CMK (cell line): ENCODE measurements around the gene CHST11.

Experiments
- DNase-seq: peaks from one replicate; pipeline ENCODE4 v3.0.0-alpha.2; 2010; ENCODE audit warnings: low read depth

The CHST11 gene

DNA sequence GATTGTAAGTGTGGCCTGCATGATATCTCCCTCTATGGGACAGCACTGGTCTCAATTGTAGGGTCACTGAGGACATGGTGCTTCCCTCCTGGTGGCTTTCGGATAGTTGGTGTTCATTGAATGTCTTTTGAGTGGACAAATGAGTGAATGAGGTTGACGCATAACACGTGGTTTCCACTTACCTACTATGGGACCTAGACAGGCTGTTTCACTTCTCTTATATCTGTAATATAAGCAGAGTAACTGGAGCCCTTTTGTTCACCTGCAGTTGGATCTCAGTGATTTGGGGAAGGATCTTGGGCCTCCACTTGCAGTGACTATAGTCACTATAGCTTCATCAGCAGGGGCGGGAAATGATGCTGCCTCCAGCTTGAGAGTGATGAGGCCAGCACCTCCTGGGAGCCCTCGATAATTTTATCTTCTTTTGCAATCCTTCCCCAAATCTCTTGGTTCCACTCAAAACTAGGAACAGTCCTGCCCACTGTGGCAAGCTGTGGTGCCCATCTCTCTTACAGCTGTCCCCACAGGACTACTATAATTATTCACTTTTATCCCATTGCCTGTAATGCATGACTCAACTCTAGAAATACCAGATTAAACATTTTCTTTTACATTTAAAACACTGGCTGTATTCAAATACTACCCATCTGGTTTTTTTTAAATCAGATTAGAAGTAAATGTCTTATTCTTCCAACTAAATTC lies 242.9 kb downstream of the CHST11 start:
- DNase-seq, result no peak

DNA sequence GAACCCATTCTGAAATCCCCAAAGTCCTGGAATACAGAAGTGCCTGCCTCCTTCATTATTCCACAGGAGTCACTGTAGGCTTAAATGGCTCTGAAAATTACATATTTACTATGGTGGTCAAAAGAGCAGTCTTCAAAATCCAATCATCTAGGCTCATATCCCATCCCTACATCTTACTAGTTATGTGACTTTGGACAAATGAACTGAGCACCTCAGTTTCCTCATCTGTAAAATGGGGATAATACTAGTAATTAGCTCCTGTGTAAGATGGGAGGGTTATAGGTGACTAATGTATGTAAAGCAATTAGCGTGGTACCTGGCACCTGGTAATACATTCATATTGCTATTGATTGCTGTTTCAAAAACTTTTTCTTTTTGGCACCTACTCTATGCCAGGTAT lies 243.6 kb downstream of the CHST11 start:
- DNase-seq, result no peak

DNA sequence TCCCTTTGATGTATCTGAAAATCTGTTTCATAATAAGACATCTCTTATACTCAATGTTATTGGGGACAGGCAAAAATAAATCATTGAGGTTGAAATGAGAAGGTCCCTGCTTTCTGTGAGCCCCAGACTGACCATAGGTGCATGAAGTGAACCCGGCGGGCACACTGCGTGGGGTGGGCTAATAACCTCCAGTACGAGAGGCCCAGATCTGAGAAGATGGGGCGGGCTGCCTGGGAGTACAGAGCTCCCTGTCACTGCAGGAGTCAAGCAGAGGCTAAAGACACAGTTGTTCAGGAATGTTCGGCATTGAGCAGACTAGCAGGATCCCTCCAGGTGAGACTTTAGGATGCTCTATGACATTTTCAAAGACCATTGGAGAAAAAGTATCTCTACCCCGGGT lies 244.6 kb downstream of the CHST11 start:
- no peak for DNase-seq

DNA sequence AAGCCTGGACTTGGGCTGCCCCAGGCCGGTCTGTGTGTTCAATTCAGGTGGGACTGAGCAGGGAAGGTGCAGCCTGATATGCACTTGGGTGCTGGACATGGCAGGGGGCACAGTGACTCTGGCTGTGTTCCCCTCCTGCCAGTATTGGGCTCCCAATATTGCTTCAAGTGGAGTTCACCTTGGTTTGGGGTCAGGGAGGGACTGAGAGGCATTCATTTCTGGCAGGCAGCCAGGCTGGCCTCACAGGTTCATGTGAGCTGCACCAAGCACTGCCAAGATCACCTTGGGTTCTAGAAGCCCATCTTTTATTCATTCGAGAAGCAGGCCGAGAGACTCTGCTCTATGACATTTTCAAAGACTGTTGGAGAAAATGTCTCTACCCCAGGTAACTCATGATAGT lies 245.0 kb downstream of the CHST11 start:
- DNase-seq, result no peak

DNA sequence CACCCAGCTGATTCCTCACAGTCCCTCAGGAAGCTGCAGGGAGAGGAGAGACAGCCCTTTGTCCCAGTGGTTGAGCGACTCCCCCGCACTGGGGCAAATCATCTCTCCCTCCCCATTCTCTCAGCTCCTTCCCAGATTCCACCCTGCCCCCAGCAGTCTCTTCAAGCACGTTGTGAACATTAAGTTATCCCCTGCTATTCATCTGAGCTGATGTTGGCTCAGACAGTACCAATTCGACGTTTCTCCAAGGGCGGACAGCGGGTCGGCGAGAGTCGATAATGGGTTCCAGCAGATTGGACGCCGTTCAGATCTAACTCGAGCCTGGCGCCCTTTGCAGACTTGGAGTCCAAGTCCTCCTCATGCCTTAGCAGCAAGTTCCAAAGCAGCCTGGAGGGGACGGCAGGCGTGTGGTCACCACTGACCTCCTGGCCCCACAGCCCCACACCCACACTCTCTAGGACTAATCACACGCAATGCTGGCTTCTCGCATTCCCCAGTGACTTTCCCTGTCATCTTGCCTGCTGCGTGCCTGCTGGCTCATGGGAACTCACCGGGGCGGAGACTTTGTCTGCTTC lies 245.9 kb downstream of the CHST11 start:
- DNase-seq, result no peak

DNA sequence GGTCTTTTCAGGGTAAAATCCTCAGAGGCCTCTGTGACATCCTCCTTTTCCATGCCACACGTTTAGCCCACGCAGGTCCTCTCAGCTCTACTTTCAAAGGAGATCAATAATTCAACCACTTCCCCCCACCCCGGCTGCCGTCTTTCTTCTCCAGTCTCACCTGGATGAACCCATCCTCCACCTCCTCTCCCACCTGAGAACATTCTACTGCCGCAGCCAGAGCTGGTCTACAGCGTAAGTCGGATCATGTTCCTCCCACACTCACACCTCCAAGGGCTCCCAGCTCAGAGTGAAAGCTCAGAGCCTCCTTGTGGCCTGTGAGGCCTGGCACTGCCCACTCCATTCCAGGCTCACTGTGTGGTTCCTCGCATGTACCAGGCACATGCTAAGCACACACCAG lies 246.6 kb downstream of the CHST11 start:
- DNase-seq, result no peak

DNA sequence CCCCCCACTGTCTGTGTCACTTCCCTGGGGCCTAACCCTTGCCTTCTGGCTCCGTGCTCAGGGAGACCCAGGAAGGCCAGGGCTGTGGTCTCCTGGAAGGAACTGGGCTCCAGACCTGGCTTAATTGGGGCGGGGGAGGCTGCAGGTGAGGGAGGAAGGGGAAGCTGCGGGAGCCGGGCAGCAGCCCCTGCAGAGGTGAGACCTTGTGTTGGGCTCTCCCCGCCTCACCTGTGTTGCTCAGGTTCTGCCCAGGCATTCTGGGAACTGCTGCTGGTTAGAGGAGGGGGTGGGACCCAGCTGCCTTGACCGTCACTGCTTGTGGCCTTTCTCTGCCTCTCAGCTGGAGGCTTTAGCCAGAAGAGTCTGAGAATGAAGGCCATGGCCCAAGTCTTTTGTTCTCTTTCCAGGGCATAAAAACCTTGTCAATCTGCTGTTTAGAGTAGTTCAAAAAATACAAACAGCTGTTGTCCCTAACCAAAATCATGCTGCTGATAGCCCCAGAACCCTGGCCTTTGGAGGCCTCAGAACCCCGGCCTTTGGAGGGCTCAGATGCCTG lies 247.6 kb downstream of the CHST11 start:
- DNase-seq, result no peak

DNA sequence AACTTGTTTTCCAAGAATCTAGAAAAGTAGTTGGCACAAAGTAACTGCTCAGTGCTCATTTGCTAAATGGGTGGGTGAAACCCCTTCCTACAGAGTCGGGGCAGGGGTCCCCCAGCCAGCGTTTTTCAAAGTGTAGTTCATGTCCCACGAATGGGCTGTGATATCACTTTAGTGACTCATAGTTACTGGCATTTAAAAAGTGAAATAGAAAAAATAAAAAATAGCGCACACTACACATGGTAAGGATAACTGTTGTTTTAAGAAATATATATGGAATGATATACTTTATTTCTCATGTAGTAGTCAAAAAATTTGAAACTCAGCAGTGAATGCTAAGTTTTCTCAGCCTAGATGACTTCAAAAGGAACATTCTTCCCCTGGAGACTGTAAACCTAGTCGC lies 250.4 kb downstream of the CHST11 start:
- DNase-seq, result no peak

DNA sequence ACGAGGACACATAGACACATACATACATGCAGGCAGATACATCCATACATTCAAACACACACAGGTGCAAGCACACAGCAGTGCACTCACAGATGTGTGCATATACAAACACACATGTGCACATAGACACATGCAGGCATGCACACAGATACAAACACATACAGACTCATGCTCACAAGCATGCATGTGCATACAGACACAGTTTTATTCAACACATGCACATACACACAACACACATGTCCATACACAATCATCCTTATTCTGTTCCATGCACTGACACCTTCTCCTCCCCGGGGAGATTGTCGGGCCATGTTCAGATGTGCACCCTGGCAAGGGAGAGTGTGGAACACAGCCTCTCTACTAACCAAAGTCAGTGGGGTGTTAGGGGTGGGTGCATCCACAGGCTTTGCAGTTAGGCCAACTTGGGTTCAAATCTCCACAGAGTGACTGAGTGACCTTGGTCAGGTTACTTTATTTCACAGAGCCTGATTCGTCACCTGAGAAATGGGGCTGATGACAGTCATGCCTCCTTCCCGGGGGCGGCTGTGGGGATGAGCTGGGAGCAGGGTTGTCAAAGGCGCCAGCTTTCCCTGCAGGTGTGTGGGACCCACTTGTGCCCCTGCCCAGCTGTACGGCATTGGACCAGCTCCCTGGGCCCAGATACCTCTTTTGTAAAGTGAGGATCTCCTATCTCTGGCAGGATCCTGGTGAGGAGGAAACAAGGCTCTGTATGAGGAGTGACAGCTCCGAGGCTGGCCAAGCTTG lies 251.2 kb downstream of the CHST11 start:
- DNase-seq, result no peak

DNA sequence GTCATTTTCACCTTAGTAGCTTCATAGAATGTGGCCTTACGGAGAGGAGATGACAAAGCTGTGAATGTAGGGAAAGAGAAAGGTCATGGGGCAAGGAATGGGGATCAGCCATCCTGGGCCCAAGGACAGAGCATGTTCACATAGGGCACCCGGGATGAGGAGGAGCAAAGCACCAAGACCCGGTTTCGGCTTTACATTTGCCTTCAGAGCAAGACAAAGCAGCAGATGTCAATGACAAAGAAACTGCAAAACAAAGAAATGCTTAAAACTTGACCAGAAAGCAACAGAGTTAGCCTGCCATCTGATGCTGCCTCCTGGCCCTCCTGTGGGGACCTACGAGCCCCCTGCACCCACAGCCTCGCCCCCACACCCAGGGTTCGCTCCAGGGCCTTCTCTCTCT lies 252.1 kb downstream of the CHST11 start:
- DNase-seq, result no peak

DNA sequence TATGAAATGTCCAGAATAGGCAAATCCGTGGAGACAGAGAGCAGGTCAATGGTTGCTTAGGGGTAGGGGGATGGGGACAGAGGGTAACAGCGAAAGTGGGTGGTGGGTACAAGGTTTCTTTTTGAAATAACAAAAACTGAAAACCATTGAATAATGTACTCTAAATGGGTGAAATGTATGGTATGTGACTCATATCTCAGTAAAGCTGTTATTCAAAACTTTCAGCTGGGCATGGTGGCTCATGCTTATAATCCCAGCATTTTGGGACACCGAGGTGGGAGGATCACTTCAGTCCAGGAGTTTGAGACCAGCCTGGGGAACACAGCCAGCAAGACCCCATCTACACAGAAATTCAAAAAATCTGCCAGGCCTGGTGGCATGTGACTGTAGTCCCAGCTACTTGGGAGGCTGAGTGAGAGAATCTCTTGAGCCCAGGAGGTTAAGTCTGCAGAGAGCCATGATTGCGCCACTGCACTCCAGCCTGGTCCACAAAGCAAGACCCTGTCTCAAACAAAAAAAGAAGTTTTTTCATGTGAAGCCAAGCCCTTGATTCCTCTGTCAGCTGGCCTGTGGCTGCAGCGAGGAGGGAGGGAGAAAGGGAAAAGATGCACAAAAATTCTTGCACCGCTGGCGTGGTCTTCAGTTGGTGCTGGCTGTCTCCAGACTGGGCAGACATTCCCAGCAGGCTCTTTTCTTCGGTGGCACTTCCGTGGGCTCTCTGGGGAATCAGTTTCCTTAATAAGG lies 253.1 kb downstream of the CHST11 start:
- DNase-seq, result no peak

DNA sequence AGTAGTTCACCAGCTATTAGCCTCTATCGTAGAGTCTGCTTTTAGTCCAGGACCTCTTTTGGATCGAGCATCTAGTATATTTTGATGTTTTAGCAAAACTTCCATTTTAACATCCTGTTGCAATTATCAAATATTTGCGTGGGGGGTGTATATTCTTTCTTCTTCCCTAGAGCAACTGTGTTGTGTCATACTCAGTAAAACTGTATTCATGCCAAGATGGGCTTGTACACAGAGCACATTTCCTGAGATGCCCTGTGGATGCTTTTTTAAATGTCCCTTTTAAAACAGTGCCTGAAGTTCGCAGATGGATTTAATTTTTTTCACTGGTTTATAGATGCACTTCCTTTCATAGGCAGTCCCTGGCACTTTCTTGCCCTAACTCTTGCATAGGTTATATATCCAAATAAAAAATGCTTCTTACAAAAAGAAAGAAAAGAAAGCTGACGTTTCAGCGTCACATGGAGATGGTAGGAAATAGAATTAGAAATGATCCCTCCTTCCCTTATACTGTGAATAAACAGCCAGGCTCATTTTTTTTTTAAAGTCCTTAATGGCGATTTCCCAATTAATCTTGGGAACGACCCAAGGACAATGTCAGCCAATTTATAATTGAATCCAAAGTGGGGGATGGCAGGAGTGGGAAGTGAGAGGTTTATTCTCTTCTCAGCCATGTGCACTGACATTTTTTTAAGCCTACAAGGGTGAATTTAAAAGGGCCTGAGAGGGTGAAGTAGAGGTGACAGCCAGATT lies 254.4 kb downstream of the CHST11 start:
- no peak for DNase-seq

DNA sequence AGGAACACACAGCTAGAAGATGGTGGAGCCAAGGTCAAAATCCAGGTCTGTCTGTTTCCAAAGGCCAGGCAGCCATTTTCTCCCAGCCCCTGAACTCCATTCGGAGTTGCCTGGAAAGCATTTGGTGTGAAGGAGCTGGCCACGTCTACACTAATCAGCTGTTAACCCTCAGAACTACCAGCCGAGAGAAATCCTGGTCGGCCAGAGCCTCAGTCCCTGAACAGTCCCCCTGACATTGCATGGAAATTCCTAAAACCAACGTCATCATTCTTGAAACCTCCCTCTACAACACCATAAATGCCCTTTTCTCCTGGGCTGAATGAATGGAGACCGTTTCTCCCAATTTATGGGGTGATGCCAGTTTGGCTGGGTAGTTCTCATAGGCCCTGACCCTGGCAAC lies 255.7 kb downstream of the CHST11 start:
- DNase-seq, result no peak

DNA sequence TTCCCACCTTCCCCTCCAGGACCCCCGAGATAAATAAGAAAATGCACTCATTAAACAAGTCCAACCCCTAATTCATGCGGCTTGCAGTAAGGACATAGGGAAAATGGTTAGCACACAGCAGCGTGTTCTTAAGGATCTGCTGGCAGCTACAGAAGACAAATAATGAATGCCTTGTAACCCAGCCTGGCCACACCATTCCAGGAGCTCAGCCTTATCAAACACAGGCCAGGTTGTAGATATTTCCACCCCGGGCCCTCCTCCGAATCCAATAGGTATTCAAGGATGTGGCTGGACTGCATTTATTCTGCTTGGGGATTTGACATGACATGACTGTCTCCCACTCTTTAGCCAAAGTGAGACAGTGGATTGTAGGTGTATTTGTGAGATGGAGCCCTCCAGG lies 256.2 kb downstream of the CHST11 start:
- no peak for DNase-seq

DNA sequence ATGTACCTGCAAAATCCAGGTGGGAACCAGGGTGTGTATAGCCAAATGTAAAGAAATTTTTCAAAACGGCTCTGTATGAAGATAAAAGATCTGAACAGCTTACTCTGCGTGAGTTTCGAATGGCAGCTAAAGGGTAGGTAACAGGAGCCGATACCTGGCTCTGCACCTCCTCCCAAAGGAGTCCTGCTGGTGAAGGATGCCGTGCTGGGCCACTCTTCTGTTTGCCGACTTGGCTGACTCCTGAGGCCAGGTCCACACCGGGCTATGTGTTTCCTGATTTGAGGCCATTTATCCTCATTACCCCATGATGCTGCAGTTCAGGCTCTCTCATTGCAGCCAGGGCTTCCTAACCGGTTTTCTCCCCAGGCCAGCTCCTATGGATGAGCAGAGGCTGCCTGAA lies 256.7 kb downstream of the CHST11 start:
- no peak for DNase-seq

DNA sequence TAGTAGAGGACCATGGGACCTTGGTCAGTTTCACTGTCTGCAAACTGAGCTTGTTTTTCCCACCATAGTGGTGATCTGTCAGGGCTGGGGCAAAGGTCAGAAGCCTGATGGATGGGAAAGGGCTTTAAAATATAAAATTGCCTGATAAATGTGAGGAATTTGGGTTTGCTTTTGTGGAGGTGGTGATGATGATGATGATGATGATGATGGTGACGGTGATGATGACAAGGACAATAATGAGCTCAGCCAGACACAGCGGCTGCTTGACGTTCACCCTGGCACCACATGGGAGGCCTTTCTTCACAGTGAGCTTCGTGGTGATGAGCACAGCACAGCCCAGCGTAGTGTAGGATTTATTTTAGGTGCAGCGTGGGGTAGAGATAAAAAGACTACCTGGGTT lies 257.6 kb downstream of the CHST11 start:
- DNase-seq, result no peak

DNA sequence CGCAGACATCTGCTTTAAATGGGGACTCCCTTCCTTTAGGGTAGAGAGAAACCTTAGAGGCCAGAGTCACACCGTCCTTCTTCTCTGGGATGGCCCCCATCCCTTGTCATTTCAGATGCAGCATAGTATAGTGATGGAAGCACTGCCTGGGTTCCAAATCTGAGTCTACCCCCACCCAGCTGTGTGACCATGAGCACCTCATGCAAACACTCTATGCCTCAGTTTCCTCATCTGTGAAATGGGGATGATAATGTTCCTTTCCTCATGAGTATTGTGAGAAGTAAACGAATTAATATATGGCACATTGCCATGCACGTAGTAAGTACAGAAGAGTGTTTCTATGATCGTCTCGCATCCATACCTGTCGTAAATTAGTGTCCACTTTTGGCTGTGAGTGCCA lies 259.4 kb downstream of the CHST11 start:
- DNase-seq, result no peak

DNA sequence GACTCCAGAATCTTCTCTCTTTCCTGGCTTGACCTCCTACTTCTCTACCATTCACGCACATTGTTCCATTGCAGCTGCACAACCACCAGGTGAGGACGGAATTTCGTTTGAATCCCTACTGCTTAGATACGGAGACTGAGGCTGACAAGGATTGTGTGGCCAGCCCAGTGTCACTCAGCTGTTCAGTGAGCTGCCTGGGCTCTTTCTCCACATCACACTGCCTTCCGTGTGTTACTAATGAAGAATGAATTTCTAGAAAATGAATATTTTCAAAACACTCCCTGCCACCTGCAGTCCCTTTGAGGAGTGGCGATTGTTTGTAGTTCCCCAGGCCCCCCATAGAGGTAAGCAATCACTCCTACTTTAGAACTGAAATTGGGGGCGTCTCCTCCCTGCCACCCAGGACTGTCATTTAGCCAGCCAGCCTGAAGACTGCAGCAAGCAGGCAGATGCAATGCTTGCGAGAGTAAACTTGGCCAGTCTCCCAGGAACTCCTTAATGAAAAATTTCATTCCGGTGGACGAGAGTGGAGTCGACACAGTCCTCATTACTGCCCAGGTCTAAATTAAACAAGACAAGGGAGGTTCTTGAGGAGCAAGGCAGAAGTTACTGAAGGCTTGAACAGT lies 261.7 kb downstream of the CHST11 start:
- DNase-seq, result no peak

DNA sequence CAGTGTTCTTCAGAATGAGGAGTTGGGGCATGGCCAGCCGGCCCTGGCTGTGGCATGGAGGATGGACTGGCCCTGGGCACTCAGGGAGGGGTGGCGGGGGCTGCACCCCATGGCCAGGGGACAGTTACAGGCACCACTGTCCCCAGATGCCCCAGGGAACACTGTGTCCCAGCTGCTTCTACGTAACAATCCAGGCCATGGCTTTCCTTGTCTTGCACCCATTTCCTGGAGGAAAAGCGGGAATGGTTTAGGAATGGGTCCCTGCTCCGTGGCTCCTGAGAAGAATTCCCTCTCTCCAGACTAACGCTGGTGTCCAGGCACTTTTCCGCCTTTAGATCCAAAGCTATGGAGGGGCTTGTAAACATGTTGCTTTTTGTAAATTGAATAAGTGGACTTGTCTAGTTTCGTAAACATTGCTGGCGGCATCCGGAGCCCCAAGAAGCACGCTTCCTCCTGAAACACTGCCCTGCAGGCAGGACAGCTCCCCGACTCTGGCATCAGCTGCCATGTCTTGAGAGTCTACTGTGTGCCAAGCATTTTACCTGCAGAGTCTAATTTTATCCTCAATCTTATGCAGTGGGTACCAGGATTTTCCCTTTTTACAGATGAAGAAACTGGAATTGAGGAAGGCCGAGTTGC lies 263.1 kb downstream of the CHST11 start:
- no peak for DNase-seq

DNA sequence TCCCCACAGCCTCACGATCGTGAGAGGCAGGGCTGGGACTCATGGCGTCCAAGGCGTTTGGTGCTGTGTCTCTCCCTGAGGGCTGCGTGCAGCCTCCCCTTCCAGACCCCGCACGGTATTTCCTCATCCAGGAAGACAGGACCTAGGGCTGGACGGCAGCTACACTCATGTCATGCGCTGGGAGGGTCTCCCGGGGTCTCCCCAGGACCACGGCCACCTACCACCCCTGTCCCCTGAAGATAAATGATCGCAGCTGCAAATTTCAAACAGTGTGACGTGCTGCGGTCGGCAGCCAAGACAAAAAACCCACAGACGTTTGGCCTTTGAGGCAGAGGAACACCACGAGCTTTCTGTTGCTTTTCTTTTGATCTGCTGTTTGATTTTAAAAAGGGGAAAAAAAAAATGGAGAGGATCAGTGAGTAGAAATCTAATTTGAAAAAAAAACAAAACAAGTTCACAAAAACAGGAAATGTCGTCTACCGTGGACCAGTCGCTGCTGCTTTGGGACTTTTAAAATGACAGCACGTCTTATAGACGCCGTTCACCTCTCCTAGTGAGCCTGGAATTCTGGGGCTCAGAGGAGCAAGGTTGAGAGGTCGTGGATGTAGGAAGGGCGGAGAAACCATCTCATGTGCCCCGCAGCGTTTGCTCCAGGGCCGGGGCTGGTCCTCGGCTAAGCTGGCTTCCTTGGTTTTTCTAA lies 263.7 kb downstream of the CHST11 start:
- DNase-seq, result no peak
